ENCODE results near the gene ABCB8. TPM values are rescaled to one million over a fixed set of nuclear protein-coding genes. Genes with fewer than 3 reads are reported as not detected.

Gene ABCB8
- total RNA-seq, 1 donor from 2014 or later = 38.1 TPM

DNA sequence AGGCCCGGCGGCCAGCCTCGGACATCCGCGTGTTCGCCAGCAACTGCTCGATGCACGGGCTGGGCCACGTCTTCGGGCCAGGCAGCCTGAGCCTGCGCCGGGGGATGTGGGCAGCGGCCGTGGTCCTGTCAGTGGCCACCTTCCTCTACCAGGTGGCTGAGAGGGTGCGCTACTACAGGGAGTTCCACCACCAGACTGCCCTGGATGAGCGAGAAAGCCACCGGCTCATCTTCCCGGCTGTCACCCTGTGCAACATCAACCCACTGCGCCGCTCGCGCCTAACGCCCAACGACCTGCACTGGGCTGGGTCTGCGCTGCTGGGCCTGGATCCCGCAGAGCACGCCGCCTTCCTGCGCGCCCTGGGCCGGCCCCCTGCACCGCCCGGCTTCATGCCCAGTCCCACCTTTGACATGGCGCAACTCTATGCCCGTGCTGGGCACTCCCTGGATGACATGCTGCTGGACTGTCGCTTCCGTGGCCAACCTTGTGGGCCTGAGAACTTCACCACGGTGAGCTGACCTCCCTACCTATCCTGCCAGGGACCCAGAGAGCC, 20.7 kb downstream of the ABCB8 start:
- H3K9me3 Mint-ChIP-seq (ENCODE audit: unreplicated experiment) = no peaks in the 10 kb centered on the region

DNA sequence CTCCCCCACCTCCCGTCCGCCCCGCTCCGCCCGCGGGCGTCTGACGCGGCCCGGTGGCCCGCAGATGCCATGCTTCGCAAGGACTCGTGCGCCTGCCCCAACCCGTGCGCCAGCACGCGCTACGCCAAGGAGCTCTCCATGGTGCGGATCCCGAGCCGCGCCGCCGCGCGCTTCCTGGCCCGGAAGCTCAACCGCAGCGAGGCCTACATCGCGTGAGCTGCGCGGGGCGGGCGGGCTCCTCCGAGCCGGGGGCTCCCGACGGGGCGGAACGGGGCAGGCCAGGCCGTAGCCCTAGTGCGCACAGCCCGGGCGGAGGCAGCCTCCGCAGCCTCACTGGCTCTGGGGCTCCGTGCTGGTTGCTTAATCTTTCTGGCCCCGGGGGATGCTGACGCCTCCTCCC, 22.9 kb downstream of the ABCB8 start:
- H3K27ac Mint-ChIP-seq (ENCODE audit: unreplicated experiment) = no peak overlapping the region
- TF ChIP-seq, protein P1, sequence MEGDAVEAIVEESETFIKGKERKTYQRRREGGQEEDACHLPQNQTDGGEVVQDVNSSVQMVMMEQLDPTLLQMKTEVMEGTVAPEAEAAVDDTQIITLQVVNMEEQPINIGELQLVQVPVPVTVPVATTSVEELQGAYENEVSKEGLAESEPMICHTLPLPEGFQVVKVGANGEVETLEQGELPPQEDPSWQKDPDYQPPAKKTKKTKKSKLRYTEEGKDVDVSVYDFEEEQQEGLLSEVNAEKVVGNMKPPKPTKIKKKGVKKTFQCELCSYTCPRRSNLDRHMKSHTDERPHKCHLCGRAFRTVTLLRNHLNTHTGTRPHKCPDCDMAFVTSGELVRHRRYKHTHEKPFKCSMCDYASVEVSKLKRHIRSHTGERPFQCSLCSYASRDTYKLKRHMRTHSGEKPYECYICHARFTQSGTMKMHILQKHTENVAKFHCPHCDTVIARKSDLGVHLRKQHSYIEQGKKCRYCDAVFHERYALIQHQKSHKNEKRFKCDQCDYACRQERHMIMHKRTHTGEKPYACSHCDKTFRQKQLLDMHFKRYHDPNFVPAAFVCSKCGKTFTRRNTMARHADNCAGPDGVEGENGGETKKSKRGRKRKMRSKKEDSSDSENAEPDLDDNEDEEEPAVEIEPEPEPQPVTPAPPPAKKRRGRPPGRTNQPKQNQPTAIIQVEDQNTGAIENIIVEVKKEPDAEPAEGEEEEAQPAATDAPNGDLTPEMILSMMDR (IDR thresholded peaks at IDR 0.05) = no peak
- peaks cover 16% of the 10 kb centered on the region for H3K4me1 Mint-ChIP-seq (ENCODE audit: unreplicated experiment)
- H3K9me3 Mint-ChIP-seq (ENCODE audit: unreplicated experiment) = no peaks in the 10 kb centered on the region
- DNase-seq (ENCODE audit: extremely low spot score, unreplicated experiment) = peak; percentile 91
- H3K27me3 Mint-ChIP-seq (ENCODE audit: unreplicated experiment) = no peaks in the 10 kb centered on the region
- no peaks in the 10 kb centered on the region for H3K36me3 Mint-ChIP-seq (ENCODE audit: unreplicated experiment)
- H3K4me3 Mint-ChIP-seq (ENCODE audit: unreplicated experiment) = no peak overlapping the region

More for the DNA sequence above, 20.7 kb downstream of the ABCB8 start:
- H3K27me3 Mint-ChIP-seq (ENCODE audit: unreplicated experiment) = no peaks in the 10 kb centered on the region
- TF ChIP-seq, protein P1 (IDR thresholded peaks at IDR 0.05) = no peak
- peaks cover 21% of the 10 kb centered on the region for H3K4me1 Mint-ChIP-seq (ENCODE audit: unreplicated experiment)
- H3K36me3 Mint-ChIP-seq (ENCODE audit: unreplicated experiment) = peaks cover 6% of the 10 kb centered on the region
- H3K4me3 Mint-ChIP-seq (ENCODE audit: unreplicated experiment) = no peak overlapping the region
- no peak for DNase-seq (ENCODE audit: extremely low spot score, unreplicated experiment)
- H3K27ac Mint-ChIP-seq (ENCODE audit: unreplicated experiment) = no peak overlapping the region

DNA sequence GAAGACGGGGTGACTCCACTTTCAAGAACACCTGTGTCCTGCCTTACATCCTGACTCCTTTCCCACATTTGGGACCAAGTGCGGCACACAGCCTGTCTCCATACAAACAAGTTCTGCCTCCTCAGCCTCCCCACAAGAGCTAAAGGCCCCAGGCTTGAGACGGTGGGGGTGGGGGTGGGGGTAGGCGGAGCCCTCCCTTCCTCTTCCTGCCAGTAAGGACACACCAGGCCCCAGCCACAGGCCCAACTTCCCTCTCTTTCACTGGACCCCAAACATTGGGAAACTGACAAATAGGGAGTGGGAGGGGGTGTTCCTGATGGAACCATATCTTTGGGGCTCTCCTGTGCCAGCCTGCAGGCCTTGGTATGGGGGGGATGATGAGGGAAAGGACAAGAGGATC, 24.8 kb downstream of the ABCB8 start:
- H3K27me3 Mint-ChIP-seq (ENCODE audit: unreplicated experiment) = no peaks in the 10 kb centered on the region
- no peak overlapping the region for H3K4me3 Mint-ChIP-seq (ENCODE audit: unreplicated experiment)
- no peak for DNase-seq (ENCODE audit: extremely low spot score, unreplicated experiment)
- peaks cover 16% of the 10 kb centered on the region for H3K4me1 Mint-ChIP-seq (ENCODE audit: unreplicated experiment)
- no peak overlapping the region for H3K27ac Mint-ChIP-seq (ENCODE audit: unreplicated experiment)
- no peaks in the 10 kb centered on the region for H3K36me3 Mint-ChIP-seq (ENCODE audit: unreplicated experiment)
- no peaks in the 10 kb centered on the region for H3K9me3 Mint-ChIP-seq (ENCODE audit: unreplicated experiment)
- TF ChIP-seq, protein P1 (IDR thresholded peaks at IDR 0.05) = no peak

DNA sequence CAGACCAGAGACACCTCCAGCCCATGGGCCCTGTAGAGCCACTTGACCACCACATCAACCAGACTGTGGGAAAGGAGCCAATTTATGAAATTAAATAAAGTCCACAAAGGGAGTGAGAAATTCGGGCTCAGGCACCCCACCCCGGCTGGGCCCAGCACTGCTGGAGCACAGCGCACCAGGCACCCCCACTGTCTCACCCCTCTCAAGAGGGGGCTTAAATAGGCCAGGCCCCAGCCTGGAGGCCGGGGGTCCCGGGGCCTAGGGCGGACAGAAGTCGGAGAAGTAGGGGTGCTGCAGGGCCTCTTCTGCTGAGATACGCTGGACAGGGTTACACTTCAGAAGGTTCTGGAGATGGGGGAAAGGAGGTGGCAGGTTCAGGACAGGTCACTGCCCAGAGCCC, 25.5 kb downstream of the ABCB8 start:
- Mint-ChIP-seq H3K9me3 (ENCODE audit: unreplicated experiment) (no peaks in the 10 kb centered on the region), H3K4me1 (ENCODE audit: unreplicated experiment) (peaks cover 22% of the 10 kb centered on the region), H3K27me3 (ENCODE audit: unreplicated experiment) (no peaks in the 10 kb centered on the region), H3K4me3 (ENCODE audit: unreplicated experiment) (no peak overlapping the region), H3K27ac (ENCODE audit: unreplicated experiment) (no peak overlapping the region), H3K36me3 (ENCODE audit: unreplicated experiment) (no peaks in the 10 kb centered on the region)
- TF ChIP-seq, protein P1 (IDR thresholded peaks at IDR 0.05) = no peak
- DNase-seq (ENCODE audit: extremely low spot score, unreplicated experiment) = no peak

DNA sequence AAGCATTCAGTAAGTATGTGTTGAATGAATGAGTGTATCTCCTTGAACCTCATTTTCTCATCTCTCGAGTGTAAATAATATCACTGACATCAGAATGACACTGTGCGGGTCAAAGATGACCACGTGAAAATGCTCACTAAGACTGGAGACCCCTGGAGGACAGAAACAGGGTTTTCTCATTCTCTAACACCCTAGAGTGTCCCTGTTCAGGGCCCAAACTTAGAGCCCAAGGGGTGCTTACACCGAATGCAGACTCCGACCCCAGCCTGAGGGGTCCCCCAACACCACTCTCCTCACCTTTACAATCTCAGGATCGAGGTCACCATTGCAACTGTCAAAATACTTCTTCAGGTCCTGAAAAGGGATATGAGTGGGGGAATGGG, 28.0 kb downstream of the ABCB8 start:
- H3K27ac Mint-ChIP-seq (ENCODE audit: unreplicated experiment) = no peak overlapping the region
- H3K36me3 Mint-ChIP-seq (ENCODE audit: unreplicated experiment) = no peaks in the 10 kb centered on the region
- no peaks in the 10 kb centered on the region for H3K27me3 Mint-ChIP-seq (ENCODE audit: unreplicated experiment)
- H3K4me3 Mint-ChIP-seq (ENCODE audit: unreplicated experiment) = peak overlapping the region; percentile 89
- no peaks in the 10 kb centered on the region for H3K9me3 Mint-ChIP-seq (ENCODE audit: unreplicated experiment)
- TF ChIP-seq, protein P1 (IDR thresholded peaks at IDR 0.05) = no peak
- no peak for DNase-seq (ENCODE audit: extremely low spot score, unreplicated experiment)
- peaks cover 32% of the 10 kb centered on the region for H3K4me1 Mint-ChIP-seq (ENCODE audit: unreplicated experiment)

All from osteocyte (in vitro differentiated cells).